H9 (cell line): Measurements from ENCODE around the gene URAD. TPM values are rescaled to one million over a fixed set of nuclear protein-coding genes. Genes with fewer than 3 reads are reported as not detected.

ENCODE experiments used
- DNase-seq: peaks from one replicate; pipeline ENCODE4 v3.0.0-alpha.2; 2017
- H2AFZ ChIP-seq: one replicate; pipeline ENCODE4 v1.6.1; 2013; ENCODE audit warnings: mild to moderate bottlenecking, low read length, control low read depth, moderate library complexity
- H2AK5ac ChIP-seq: 2 replicates; pipeline ENCODE4 v1.6.1; 2013; ENCODE audit warnings: low read length, control low read depth, mixed read lengths; ENCODE audit not compliant: insufficient read length
- H2BK120ac ChIP-seq: one replicate; pipeline ENCODE4 v1.6.1; 2013; ENCODE audit warnings: low read depth, mild to moderate bottlenecking, low read length, control low read depth, inconsistent platforms; ENCODE audit not compliant: poor library complexity, severe bottlenecking
- H2BK12ac ChIP-seq: 2 replicates; pipeline ENCODE4 v1.6.1; 2013; ENCODE audit warnings: low read length, control low read depth, mixed read lengths, low read depth; ENCODE audit not compliant: insufficient read length
- H2BK15ac ChIP-seq: 2 replicates; pipeline ENCODE4 v1.6.1; 2013; ENCODE audit warnings: low read depth, low read length, control low read depth
- H2BK20ac ChIP-seq: one replicate; pipeline ENCODE4 v1.6.1; 2013; ENCODE audit warnings: low read depth, mild to moderate bottlenecking, low read length, control low read depth, inconsistent platforms; ENCODE audit not compliant: poor library complexity, severe bottlenecking
- H2BK5ac ChIP-seq: 2 replicates; pipeline ENCODE4 v1.6.1; 2013; ENCODE audit warnings: low read length, control low read depth, mixed read lengths; ENCODE audit not compliant: insufficient read length
- H3K14ac ChIP-seq: 2 replicates; pipeline ENCODE4 v1.6.1; 2013; ENCODE audit warnings: low read length, control low read depth; ENCODE audit not compliant: insufficient read depth
- H3K18ac ChIP-seq: 2 replicates; pipeline ENCODE4 v1.6.1; 2013; ENCODE audit warnings: low read depth, mild to moderate bottlenecking, mixed read lengths, low read length, control low read depth; ENCODE audit not compliant: insufficient read length
- H3K23ac ChIP-seq: 2 replicates; pipeline ENCODE4 v1.6.1; 2013; ENCODE audit warnings: low read length, control low read depth, mixed read lengths, low read depth; ENCODE audit not compliant: insufficient read length
- H3K23me2 ChIP-seq: 2 replicates; pipeline ENCODE4 v1.6.1; 2013; ENCODE audit warnings: low read depth, mild to moderate bottlenecking, mixed read lengths, low read length, control low read depth; ENCODE audit not compliant: insufficient read length, poor library complexity, severe bottlenecking
- H3K27ac ChIP-seq: 2 replicates; pipeline ENCODE4 v1.5.1; 2013; ENCODE audit warnings: low read length, control low read depth, mixed read lengths, low read depth; ENCODE audit not compliant: insufficient read length
- H3K27me3 ChIP-seq: 2 replicates; pipeline ENCODE4 v1.6.1; 2013; ENCODE audit warnings: low read length, control low read depth, inconsistent platforms; ENCODE audit not compliant: insufficient read depth
- H3K4ac ChIP-seq: 2 replicates; pipeline ENCODE4 v1.6.1; 2013; ENCODE audit warnings: low read depth, mild to moderate bottlenecking, control low read depth, inconsistent platforms, low read length, moderate library complexity
- H3K4me1 ChIP-seq: 2 replicates; pipeline ENCODE4 v1.6.1; 2013; ENCODE audit warnings: low read length, control low read depth, inconsistent platforms; ENCODE audit not compliant: insufficient read depth
- H3K4me2 ChIP-seq: 2 replicates; pipeline ENCODE4 v1.6.1; 2013; ENCODE audit warnings: low read length, control low read depth, mixed read lengths; ENCODE audit not compliant: insufficient read length, insufficient read depth
- H3K56ac ChIP-seq: 2 replicates; pipeline ENCODE4 v1.6.1; 2013; ENCODE audit warnings: low read depth, mild to moderate bottlenecking, mixed read lengths, low read length, control low read depth; ENCODE audit not compliant: insufficient read length
- H3K79me1 ChIP-seq: 2 replicates; pipeline ENCODE4 v1.6.1; 2013; ENCODE audit warnings: low read depth, mild to moderate bottlenecking, moderate library complexity, low read length, control low read depth, inconsistent platforms; ENCODE audit not compliant: insufficient read depth, poor library complexity, severe bottlenecking
- H3K79me2 ChIP-seq: 2 replicates; pipeline ENCODE4 v1.6.1; 2013; ENCODE audit warnings: low read length, control low read depth, inconsistent platforms; ENCODE audit not compliant: insufficient read depth
- H3K9ac ChIP-seq: 2 replicates; pipeline ENCODE4 v1.6.1; 2013; ENCODE audit warnings: low read length, control low read depth, mixed read lengths; ENCODE audit not compliant: insufficient read length; ENCODE audit errors: extremely low read depth
- H3K9me3 ChIP-seq: one replicate; pipeline ENCODE4 v1.6.1; 2013; ENCODE audit warnings: low read depth, low read length, inconsistent platforms; ENCODE audit not compliant: control insufficient read depth
- H3T11ph ChIP-seq: one replicate; pipeline ENCODE4 v1.6.1; 2013; ENCODE audit warnings: mild to moderate bottlenecking, low read length, control low read depth, inconsistent platforms
- H4K20me1 ChIP-seq: one replicate; pipeline ENCODE4 v1.6.1; 2013; ENCODE audit not compliant: control insufficient read depth, insufficient read length, insufficient read depth
- H4K5ac ChIP-seq: 2 replicates; pipeline ENCODE4 v1.6.1; 2013; ENCODE audit warnings: low read depth, mild to moderate bottlenecking, mixed read lengths, low read length, control low read depth; ENCODE audit not compliant: insufficient read length
- H4K8ac ChIP-seq: replicated peaks from 2 replicates; pipeline ENCODE4 v1.6.1; 2013; ENCODE audit warnings: low read length, control low read depth, mixed read lengths, low read depth; ENCODE audit not compliant: insufficient read length
- H4K91ac ChIP-seq: 2 replicates; pipeline ENCODE4 v1.6.1; 2013; ENCODE audit warnings: low read depth, mild to moderate bottlenecking, moderate library complexity, mixed read lengths, low read length, control low read depth; ENCODE audit not compliant: insufficient read length
- H3K27ac Mint-ChIP-seq, 3 experiments: 2 replicates in 2 of 3; 3 replicates in 1 of 3; pipeline ENCODE4 v1.8.0; 2020 to 2021; ENCODE audit warnings: mixed read lengths in 3 of 3, mild to moderate bottlenecking in 1 of 3, moderate library complexity in 1 of 3
- H3K27me3 Mint-ChIP-seq: 2 replicates; pipeline ENCODE4 v1.8.0; 2021; ENCODE audit warnings: low read depth, mild to moderate bottlenecking, moderate library complexity, mixed read lengths
- H3K36me3 Mint-ChIP-seq, 3 experiments: 2 replicates in 2 of 3; 3 replicates in 1 of 3; pipeline ENCODE4 v1.8.0; 2020 to 2021; ENCODE audit warnings: low read depth in 3 of 3, mixed read lengths in 3 of 3; ENCODE audit not compliant: insufficient read depth in 1 of 3
- H3K4me1 Mint-ChIP-seq, 2 experiments: 2 replicates each; pipeline ENCODE4 v1.8.0; 2020; ENCODE audit warnings: mixed read lengths in 2 of 2
- H3K4me3 Mint-ChIP-seq, 2 experiments: 2 replicates in 1 of 2; 3 replicates in 1 of 2; pipeline ENCODE4 v1.8.0; 2020 to 2021; ENCODE audit warnings: mild to moderate bottlenecking in 2 of 2, mixed read lengths in 2 of 2, moderate library complexity in 1 of 2
- H3K9me3 Mint-ChIP-seq, 2 experiments: 2 replicates in 1 of 2; 3 replicates in 1 of 2; pipeline ENCODE4 v1.8.0; 2020; ENCODE audit warnings: mild to moderate bottlenecking in 2 of 2, mixed read lengths in 2 of 2, moderate library complexity in 1 of 2
- CTCF ChIP-seq: fragments of 200-600 bp; sonication (generic); conservative IDR thresholded peaks from 3 replicates; pipeline ENCODE4 v1.8.0; 2021; ENCODE audit warnings: antibody characterized with exemption, mild to moderate bottlenecking
- WGBS: extraction: QIAGEN DNeasy Blood & Tissue Kit; methylation state at CpG from one replicate; pipeline ENCODE4 v1.1.7; 2013; ENCODE audit warnings: missing lambda C conversion rate, low lambda C conversion rate, mixed read lengths; ENCODE audit not compliant: insufficient read length; ENCODE audit errors: extremely low coverage; 5-methylcytosine and 5-hydroxymethylcytosine counted together
- total RNA-seq: library from RNA; stranded (reverse); gene quantifications from 2 replicates; pipeline ENCODE4 v1.2.1, GENCODE V29; 2021

URAD gene
- total RNA-seq, 1 experiment from 2014 or later = not detected

GRCh38 chr13:28031220-28031895 is 42.9 kb upstream of the URAD start:
- Histone ChIP-seq H3K18ac (no peak overlapping the region), H3K79me1 (no peaks in the 10 kb centered on the region), H3K79me2 (no peaks in the 10 kb centered on the region), H3K4me2 (no peak overlapping the region), H2AFZ (no peak overlapping the region), H2BK20ac (no peak overlapping the region), H2BK12ac (no peak overlapping the region), H3K23ac (no peak overlapping the region), H2BK5ac (no peak overlapping the region), H3K14ac (no peak overlapping the region), H3K27ac (no peak overlapping the region), H3T11ph (no peak overlapping the region), H3K27me3 (no peaks in the 10 kb centered on the region), H3K9ac (no peak overlapping the region), H3K9me3 (no peaks in the 10 kb centered on the region), H4K20me1 (no peaks in the 10 kb centered on the region), H4K8ac (no peak overlapping the region), H2BK120ac (no peak overlapping the region), H4K5ac (no peak overlapping the region), H4K91ac (no peak overlapping the region), H2BK15ac (no peak overlapping the region), H3K56ac (no peak overlapping the region), H2AK5ac (no peak overlapping the region), H3K4me1 (no peaks in the 10 kb centered on the region), H3K23me2 (no peaks in the 10 kb centered on the region), H3K4ac (no peak overlapping the region)
- no CpG with 5 or more reads among the region's 10 CpGs for WGBS
- Mint-ChIP-seq H3K4me3 (no peak overlapping the region), H3K9me3 (no peaks in the 10 kb centered on the region), H3K36me3 (no peaks in the 10 kb centered on the region), H3K27ac (peak overlapping the region in 1 of 3 experiments; percentile 24; a peak in 1 of 7 replicates), H3K4me1 (peaks cover 5 to 7% of the 10 kb centered on the region in 2 experiments), H3K27me3 (peaks cover 7% of the 10 kb centered on the region)
- TF ChIP-seq CTCF = no peak
- DNase-seq = no peak
